ENCODE measurements around the gene SLC16A3.

Gene SLC16A3

DNA sequence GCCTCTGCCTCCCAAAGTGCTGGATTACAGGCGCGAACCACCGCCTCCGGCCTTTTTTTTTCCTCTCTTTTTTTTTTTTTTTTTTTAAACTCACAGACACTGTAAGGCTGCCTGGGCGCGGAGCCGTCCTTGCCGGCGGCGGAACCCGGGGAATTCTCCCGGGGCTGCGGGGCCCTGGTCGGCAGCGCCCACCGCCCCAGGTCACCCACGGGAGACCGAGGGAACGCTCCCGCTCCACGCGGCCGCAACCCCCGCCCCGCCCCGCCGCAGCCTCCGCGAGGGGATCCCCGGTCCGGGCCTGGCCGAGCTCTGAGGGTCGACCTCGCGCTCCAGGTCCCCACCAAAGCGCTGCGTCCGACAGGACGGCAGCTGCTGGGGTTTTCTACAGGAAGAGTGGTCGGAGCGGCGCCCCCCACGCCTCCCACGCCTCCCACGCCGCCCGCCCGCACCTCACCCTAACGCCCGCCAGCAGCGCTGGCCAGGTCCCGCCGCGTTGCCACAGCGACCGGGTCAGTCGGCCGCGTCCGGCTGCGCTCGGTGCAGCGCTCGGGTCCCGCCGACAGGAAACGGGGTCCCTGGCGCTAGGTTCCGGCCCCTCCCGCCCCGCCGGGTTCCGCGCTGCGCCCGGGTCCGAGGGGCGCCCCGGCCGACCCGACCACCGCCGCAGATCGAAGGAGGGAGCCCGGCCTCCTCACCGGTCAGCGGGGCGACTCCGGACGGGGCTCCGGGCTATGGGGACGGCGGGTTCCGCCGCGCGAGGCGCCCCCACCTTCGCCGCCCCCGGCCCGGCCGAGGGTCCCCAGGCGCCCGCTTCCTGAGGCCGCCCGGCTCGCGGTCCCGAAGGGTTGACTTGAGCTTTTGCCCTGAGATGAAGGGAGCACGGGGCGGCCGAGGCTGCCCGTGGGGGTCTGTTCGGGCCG, 16.3 kb upstream of the SLC16A3 start, which contains the start of gene CCDC57 (continued):
- TF ChIP-seq ZBTB44 (tag by site-specific recombination; IDR thresholded peaks at IDR 0.05) (0 out of 2 replicates have a peak, but pooled peaks have one; percentile 15), SP3 (tag by site-specific recombination; IDR thresholded peaks at IDR 0.05) (peak; percentile 10; the same call in 1 of the 2 replicates), ZNF660 (tag by site-specific recombination; IDR thresholded peaks at IDR 0.05) (peak; percentile 86; the same call in 1 of the 2 replicates), RBAK (tag by site-specific recombination; IDR thresholded peaks at IDR 0.05) (no peak), ZNF157 (tag by site-specific recombination; IDR thresholded peaks at IDR 0.05) (no peak), KLF9 (tag by site-specific recombination; IDR thresholded peaks at IDR 0.05; ENCODE audit: low read depth) (peak; percentile 23; the same call in 1 of the 2 replicates), ZBTB20 (tag by site-specific recombination; IDR thresholded peaks at IDR 0.05) (peak; percentile 47; the same call in 1 of the 2 replicates), ZNF585B (tag by site-specific recombination; IDR thresholded peaks at IDR 0.05) (no peak), ZNF596 (tag by site-specific recombination; IDR thresholded peaks at IDR 0.05) (peak; percentile 48), ZNF350 (tag by site-specific recombination; IDR thresholded peaks at IDR 0.05) (peak; percentile 55; the same call in 1 of the 2 replicates), ZNF302 (tag by site-specific recombination; IDR thresholded peaks at IDR 0.05; ENCODE audit: low read depth) (no peak), KLF8 (tag by site-specific recombination; IDR thresholded peaks at IDR 0.05) (peak; percentile 38; the same call in 1 of the 2 replicates), YY1 (tag by site-specific recombination; IDR thresholded peaks at IDR 0.05) (peak; percentile 53; the same call in 1 of the 2 replicates), ZNF138 (tag by site-specific recombination; IDR thresholded peaks at IDR 0.05; ENCODE audit: borderline replicate concordance) (no peak), ZNF624 (tag by site-specific recombination; IDR thresholded peaks at IDR 0.05) (no peak), ZNF184 (tag by site-specific recombination; IDR thresholded peaks at IDR 0.05) (peak; percentile 55; the same call in 1 of the 2 replicates), ZNF561 (tag by site-specific recombination; IDR thresholded peaks at IDR 0.05; ENCODE audit: borderline replicate concordance) (peak; percentile 94; the same call in 1 of the 2 replicates), ZNF37A (tag by site-specific recombination; IDR thresholded peaks at IDR 0.05) (0 out of 2 replicates have a peak, but pooled peaks have one; percentile 30), ZNF548 (tag by site-specific recombination; IDR thresholded peaks at IDR 0.05) (no peak), ZNF394 (tag by site-specific recombination; IDR thresholded peaks at IDR 0.05; ENCODE audit: borderline replicate concordance) (no peak), EGR2 (tag by site-specific recombination; IDR thresholded peaks at IDR 0.05; ENCODE audit: low read depth) (peak; percentile 86), ZNF501 (tag by site-specific recombination; IDR thresholded peaks at IDR 0.05) (no peak), ZBTB8A (tag by site-specific recombination; IDR thresholded peaks at IDR 0.05) (peak; percentile 96), WT1 (tag by site-specific recombination; IDR thresholded peaks at IDR 0.05) (no peak), ZEB2 (tag by site-specific recombination; IDR thresholded peaks at IDR 0.05) (0 out of 2 replicates have a peak, but pooled peaks have one; percentile 39)
- TF ChIP-seq, protein P1, sequence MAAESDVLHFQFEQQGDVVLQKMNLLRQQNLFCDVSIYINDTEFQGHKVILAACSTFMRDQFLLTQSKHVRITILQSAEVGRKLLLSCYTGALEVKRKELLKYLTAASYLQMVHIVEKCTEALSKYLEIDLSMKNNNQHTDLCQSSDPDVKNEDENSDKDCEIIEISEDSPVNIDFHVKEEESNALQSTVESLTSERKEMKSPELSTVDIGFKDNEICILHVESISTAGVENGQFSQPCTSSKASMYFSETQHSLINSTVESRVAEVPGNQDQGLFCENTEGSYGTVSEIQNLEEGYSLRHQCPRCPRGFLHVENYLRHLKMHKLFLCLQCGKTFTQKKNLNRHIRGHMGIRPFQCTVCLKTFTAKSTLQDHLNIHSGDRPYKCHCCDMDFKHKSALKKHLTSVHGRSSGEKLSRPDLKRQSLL (tag by site-specific recombination; IDR thresholded peaks at IDR 0.05): 0 out of 2 replicates have a peak, but pooled peaks have one; percentile 20
- TF ChIP-seq, protein P2, sequence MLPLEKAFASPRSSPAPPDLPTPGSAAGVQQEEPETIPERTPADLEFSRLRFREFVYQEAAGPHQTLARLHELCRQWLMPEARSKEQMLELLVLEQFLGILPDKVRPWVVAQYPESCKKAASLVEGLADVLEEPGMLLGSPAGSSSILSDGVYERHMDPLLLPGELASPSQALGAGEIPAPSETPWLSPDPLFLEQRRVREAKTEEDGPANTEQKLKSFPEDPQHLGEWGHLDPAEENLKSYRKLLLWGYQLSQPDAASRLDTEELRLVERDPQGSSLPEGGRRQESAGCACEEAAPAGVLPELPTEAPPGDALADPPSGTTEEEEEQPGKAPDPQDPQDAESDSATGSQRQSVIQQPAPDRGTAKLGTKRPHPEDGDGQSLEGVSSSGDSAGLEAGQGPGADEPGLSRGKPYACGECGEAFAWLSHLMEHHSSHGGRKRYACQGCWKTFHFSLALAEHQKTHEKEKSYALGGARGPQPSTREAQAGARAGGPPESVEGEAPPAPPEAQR (tag by site-specific recombination; IDR thresholded peaks at IDR 0.05): 0 out of 2 replicates have a peak, but pooled peaks have one; percentile 19
- TF ChIP-seq, protein P3, sequence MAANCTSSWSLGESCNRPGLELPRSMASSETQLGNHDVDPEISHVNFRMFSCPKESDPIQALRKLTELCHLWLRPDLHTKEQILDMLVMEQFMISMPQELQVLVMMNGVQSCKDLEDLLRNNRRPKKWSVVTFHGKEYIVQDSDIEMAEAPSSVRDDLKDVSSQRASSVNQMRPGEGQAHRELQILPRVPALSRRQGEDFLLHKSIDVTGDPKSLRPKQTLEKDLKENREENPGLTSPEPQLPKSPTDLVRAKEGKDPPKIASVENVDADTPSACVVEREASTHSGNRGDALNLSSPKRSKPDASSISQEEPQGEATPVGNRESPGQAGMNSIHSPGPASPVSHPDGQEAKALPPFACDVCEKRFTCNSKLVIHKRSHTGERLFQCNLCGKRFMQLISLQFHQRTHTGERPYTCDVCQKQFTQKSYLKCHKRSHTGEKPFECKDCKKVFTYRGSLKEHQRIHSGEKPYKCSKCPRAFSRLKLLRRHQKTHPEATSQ (tag by site-specific recombination; IDR thresholded peaks at IDR 0.05): no peak
- TF ChIP-seq, protein P4, sequence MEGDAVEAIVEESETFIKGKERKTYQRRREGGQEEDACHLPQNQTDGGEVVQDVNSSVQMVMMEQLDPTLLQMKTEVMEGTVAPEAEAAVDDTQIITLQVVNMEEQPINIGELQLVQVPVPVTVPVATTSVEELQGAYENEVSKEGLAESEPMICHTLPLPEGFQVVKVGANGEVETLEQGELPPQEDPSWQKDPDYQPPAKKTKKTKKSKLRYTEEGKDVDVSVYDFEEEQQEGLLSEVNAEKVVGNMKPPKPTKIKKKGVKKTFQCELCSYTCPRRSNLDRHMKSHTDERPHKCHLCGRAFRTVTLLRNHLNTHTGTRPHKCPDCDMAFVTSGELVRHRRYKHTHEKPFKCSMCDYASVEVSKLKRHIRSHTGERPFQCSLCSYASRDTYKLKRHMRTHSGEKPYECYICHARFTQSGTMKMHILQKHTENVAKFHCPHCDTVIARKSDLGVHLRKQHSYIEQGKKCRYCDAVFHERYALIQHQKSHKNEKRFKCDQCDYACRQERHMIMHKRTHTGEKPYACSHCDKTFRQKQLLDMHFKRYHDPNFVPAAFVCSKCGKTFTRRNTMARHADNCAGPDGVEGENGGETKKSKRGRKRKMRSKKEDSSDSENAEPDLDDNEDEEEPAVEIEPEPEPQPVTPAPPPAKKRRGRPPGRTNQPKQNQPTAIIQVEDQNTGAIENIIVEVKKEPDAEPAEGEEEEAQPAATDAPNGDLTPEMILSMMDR (tag by site-specific recombination; IDR thresholded peaks at IDR 0.05): no peak
- TF ChIP-seq, protein P5, sequence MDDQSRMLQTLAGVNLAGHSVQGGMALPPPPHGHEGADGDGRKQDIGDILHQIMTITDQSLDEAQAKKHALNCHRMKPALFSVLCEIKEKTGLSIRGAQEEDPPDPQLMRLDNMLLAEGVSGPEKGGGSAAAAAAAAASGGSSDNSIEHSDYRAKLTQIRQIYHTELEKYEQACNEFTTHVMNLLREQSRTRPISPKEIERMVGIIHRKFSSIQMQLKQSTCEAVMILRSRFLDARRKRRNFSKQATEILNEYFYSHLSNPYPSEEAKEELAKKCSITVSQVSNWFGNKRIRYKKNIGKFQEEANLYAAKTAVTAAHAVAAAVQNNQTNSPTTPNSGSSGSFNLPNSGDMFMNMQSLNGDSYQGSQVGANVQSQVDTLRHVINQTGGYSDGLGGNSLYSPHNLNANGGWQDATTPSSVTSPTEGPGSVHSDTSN (CRISPR knock-in tag; IDR thresholded peaks at IDR 0.05): peak; percentile 89

Measured in HEK293 (cell line).